A204.1 (cell line): ENCODE measurements around the gene CACNA1D.
"Not testable (repeated sequence)": the region's sequence is repeated elsewhere in the genome, so short reads cannot be mapped to it uniquely, and the experiment has no call there.

Experiments used
- FAIRE-seq: peaks from 2 replicates; lab custom pipeline; 2012; peaks lifted over from hg19 to GRCh38; lab: Jason Lieb, UNC

CACNA1D gene

DNA sequence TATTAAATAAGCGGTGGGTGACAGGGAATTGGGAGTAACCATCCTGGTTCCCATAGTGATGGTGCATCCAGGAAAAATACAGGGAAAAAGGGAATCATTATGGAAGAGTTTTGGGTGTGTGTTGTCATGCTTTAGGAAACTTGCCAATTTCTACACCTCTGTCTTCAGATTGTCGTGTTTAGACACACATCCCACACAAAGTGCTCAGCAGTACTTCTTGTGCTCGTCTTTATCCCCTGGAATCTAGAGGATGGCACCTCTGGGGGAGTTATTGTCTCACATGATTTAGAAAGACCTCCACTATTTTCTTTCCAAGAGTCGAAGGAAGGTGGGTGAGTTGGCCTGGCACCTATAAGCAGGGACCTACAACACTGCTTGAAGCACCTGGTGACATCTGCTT lies 35.8 kb downstream of the CACNA1D start:
- FAIRE-seq = no peak

DNA sequence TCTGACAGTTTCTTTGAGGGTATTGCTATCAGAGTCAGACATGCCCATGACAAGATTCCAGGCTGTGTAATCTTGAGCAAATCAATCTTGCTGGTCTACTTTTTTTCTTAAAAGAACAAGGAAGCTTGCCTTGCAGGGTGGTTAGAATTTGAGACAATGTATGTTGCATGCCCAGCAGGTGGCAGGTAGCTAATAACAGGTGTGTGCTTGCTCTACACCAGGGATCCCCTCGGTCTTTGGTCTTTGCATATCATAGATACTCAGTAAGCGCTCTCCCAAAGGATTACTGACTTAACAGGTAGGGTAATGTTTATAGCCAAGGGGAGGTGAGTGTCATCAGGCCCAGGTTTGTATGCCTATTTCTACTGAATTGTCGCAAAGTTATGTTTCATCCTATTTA lies 37.3 kb downstream of the CACNA1D start:
- no peak for FAIRE-seq

- FAIRE-seq = no peak
Observed at GRCh38 chr3:53533472-53533871, 39.1 kb downstream of the CACNA1D start.

- FAIRE-seq = no peak
Observed at GRCh38 chr3:53534216-53534615, 39.8 kb downstream of the CACNA1D start.

- no peak for FAIRE-seq
Observed at GRCh38 chr3:53534676-53535400, 40.4 kb downstream of the CACNA1D start.

DNA sequence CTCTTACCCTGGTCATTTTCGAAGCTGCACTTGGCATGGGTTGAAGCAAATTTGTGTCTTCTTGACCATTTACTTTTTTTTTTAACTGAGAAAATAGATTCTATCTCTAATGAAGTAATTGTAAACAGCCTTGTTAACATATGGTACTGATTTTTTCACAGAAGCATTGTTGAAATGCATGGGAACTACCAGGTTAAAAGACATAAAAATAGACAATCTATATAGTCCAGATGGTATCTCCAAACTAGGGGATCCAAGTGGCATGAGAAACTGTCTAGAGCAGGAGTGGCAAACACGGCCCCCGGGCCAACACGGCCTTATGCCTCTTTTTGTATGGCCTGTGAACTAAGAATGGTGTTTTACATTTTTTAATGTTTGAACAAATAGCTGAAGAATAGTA lies 41.9 kb downstream of the CACNA1D start:
- no peak for FAIRE-seq

- no peak for FAIRE-seq
Observed at GRCh38 chr3:53544357-53544756, 49.9 kb downstream of the CACNA1D start.

GRCh38 chr3:53545310-53545995 lies 51.0 kb downstream of the CACNA1D start:
- no peak for FAIRE-seq

DNA sequence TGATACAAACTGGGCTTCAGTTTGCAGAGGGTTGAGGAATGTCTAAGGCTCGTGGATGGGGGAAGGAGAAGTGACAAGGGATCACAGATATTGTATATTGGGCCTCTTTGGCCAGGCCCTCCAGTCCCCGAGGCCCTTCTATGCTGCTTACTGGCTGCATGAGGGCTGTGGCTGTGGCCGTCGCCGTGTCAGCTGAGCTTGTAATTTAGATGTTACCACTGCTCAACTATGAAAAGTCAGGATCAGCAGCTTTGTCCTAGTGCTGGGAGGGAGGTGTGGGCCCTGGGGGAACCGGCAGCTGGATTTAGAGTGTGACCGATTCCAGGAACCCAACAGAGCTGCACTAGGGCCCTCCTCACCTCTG lies 51.6 kb downstream of the CACNA1D start:
- no peak for FAIRE-seq

GRCh38 chr3:53547327-53547726 lies 52.9 kb downstream of the CACNA1D start:
- no peak for FAIRE-seq

DNA sequence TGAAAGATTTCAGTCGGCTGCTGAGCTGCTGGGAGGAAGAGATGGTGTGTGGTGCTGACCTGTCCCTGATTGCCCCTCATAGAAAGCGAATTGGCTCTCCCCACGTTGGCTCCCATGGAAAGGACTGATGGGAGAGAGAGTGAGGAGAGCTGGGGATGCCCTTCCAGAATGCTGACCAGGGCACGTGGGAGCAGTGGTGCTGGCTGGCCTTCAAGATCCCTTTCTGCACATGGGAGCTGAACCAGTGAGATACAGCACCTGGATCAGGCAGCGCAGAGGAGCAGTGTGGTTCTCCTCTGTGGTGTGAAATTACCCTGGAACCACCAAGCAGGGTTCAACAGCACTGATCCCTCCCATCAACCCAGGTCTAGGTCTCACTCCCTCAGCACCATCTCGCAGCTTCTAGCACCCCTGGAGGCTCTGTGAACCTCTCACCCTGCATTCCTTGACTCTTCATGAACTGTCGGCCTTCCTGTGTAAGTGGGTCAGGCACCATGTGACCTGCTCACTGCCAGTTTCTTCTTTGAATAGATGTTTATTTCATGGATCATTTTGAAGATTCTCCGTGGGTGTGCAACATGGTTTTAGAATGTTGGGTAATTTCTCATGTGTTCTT lies 55.7 kb downstream of the CACNA1D start:
- no peak for FAIRE-seq

DNA sequence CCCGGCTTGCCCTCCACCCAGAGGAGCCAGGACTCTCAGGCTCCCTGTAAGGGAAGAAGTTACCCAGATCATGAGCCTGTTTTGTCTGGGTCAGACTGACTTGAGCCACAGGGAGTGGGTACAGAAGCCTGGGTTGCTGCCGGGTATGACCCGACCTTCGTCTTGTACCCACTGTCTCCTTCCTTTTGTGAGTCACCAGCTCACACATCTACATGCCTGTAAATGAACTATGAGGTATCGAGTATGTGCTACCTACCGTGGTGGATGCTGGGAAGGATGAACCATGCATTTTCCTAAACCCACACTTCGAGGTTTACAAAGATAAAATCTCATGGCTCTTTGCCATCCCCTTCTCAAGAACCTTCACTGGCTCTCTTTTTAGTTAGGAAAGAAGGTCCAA lies 56.9 kb downstream of the CACNA1D start:
- no peak for FAIRE-seq

DNA sequence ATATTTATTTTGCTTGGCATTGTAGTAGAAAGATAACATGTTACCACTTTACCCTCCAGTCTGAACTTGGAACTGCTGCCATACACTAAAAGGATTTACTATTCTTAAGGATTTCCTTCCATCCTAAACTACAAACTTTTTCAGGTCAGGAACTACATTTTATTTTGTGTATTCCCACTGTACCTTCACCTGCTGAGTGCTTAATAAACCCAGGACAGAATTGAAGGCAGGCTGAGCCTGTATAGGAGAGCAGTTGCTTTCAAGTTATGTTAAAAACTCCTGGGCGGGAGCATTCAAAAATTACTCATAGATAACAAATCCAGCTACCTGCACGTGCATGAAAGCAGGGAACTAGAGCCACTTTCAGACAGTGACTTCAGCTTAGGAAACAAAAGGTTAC lies 58.3 kb downstream of the CACNA1D start:
- FAIRE-seq = no peak

DNA sequence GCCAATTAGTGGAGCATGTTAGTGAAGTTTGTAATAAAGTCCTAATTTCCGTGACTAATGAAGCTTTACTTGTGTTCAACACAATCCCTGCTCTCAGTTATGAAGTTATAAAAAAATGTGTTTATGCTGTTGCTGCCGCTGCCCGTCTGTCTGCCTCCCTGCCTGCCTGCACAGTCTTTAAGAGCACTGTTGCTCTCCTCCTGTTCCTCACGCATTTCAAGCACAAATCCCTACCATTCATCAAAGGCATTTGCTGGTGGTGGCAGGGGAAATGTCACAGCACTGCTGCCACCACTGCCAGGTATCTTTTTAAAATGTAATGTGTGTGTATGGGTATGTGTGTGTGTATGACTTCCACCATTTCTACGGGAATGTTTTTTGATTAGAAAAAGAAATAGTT lies 58.8 kb downstream of the CACNA1D start:
- FAIRE-seq = no peak

GRCh38 chr3:53554559-53555067 lies 60.2 kb downstream of the CACNA1D start:
- no peak for FAIRE-seq

DNA sequence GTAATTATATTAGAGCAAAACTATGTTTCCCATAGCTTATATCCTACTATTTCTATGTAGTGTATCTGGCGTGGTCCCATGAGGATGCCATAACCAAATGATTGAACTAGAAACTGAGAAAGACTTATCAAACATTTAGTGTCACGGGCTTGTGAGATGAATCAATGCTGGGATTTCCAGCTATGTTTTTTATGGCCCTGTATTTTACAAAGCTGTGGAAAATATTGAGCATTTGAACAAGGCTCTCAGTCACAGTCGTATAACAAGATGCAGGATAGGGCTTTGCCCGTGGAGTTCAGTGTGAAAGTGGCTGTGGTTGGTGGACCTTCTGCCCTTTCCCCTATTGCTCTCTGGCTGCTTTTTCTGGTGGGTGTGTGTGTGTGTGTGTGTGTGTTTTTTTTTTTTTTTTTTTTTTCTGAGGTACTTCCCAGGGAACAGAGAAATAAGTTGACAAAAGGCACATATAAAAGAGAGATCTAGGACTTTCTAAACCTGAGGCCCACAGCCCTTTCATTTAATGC lies 60.7 kb downstream of the CACNA1D start:
- no peak for FAIRE-seq

DNA sequence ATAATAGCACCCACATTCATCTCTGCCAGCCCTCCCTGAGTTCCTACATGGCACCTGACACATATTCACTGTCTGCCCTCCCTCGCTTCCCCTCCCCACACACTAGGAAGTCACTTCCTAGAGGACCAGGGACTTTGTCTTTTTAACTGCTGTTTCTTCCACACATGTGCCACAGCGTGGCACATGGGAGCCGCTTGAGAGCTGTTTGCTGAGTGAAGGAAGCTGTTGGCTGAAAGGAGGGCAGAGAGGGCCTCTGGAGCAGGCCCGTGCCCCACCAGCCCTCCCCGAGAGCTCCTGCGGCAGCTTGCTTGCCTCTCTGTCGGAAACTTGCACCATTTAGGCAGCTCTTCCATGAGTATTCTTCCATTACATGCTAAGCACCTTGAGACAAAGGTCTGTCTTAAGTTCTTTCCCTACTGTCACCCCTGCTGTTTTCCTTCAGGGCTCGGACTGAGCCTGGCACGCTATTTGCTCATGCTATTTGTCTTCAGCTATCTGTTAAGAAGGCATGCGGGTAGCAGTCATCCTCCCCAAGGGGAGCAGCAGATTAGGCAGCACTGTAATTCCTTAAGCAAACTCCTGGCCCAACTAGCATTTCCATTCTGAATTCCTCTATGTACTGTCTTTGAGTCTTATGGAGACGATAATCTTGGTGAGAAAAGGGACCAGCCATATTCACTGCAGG lies 72.2 kb downstream of the CACNA1D start:
- no peak for FAIRE-seq

- no peak for FAIRE-seq
Observed at GRCh38 chr3:53570081-53570480, 75.7 kb downstream of the CACNA1D start.

GRCh38 chr3:53570709-53571108 lies 76.3 kb downstream of the CACNA1D start:
- FAIRE-seq = no peak

GRCh38 chr3:53571264-53571663 lies 76.9 kb downstream of the CACNA1D start:
- FAIRE-seq = no peak

- FAIRE-seq = not testable (repeated sequence)
Observed at GRCh38 chr3:53572184-53572583, 77.8 kb downstream of the CACNA1D start.

- FAIRE-seq = no peak
Observed at GRCh38 chr3:53577506-53577905, 83.1 kb downstream of the CACNA1D start.

DNA sequence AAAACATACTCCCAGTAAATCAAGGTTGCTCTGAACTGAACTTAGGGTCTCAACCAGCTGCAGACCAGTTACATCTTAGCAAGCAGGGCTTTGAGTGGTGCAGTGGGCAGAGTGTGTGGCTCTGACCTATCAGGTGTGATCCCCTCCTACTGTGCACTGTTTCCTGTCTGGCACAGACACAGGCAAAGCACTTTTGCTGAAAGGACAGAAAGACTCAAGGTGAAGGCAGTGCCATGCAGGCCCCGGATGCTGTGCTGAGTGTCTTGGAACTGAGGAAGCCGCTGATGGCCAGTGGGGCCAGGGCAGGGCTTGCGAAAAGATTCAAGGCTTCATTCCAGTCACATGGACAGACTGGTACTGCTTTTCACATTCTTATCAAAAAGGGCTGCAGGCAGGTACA lies 85.2 kb downstream of the CACNA1D start:
- no peak for FAIRE-seq
